Pancreas (tissue), 10 donors: ENCODE data around the gene OR56A4. TPM values are rescaled to one million over a fixed set of nuclear protein-coding genes. Genes with fewer than 3 reads are reported as not detected.
"Not testable (repeated sequence)": the region's sequence is repeated elsewhere in the genome, so short reads cannot be mapped to it uniquely, and the experiment has no call there.

Experiments used
- ATAC-seq, 4 donors: fragments of 200-7000 bp; cut with Tn5 transposase; one replicate each; pipeline versions ENCODE4 v1.8.0 to v1.9.1; 2020; ENCODE audit warnings: mild to moderate bottlenecking in 4 of 4, moderate library complexity in 4 of 4
- DNase-seq, 6 donors: peaks; one replicate each; pipeline ENCODE4 v3.0.0-alpha.2; 2020
- FAIRE-seq: peaks from 2 replicates; lab custom pipeline; 2012; peaks lifted over from hg19 to GRCh38; lab: Jason Lieb, UNC
- H3K27ac ChIP-seq, 4 donors: fragments of 200-600 bp; sonication (generic); 1 replicate in 3 of 4; 2 replicates in 1 of 4; pipeline versions ENCODE4 v1.5.0 to v1.8.0; 2020
- H3K27me3 ChIP-seq, 4 donors: fragments of 200-600 bp; one replicate each; pipeline ENCODE4 v1.8.0; 2021
- H3K36me3 ChIP-seq, 3 donors: fragments of 200-600 bp; sonication (generic) in 1 of 3; one replicate each; pipeline versions ENCODE4 v1.5.0 to v1.8.0; 2020 to 2021
- H3K4me1 ChIP-seq, 3 donors: fragments of 200-600 bp; one replicate each; pipeline ENCODE4 v1.8.0; 2021
- H3K4me3 ChIP-seq, 4 donors: fragments of 200-600 bp; sonication (generic) in 2 of 4; one replicate each; pipeline versions ENCODE4 v1.5.0 to v1.8.0; 2020 to 2021
- H3K9me3 ChIP-seq, 4 donors: fragments of 200-600 bp; one replicate each; pipeline ENCODE4 v1.8.0; 2021
- WGBS, 2 donors: extraction: QIAGEN DNeasy Blood & Tissue Kit; methylation state at CpG; one replicate each; pipeline ENCODE4 v1.1.7; 2013; 5-methylcytosine and 5-hydroxymethylcytosine counted together
- intact Hi-C, 3 donors: fragments of 100-400 bp; cut with DNase I; formaldehyde crosslinking; loops; one replicate each; pipeline versions ENCODE4 v1.11.1 to v1.14.2; 2022
- polyA plus RNA-seq, 2 donors: library from polyadenylated mRNA; stranded (reverse); fragments of 200-250 nt; gene quantifications; one replicate each; pipeline ENCODE4 v1.2.3, GENCODE V29; 2013
- total RNA-seq, 6 donors: library from RNA; stranded (reverse); fragmentation: NEBNext Ultra II Directional in 4 of 6; extraction: Animal tissue kit (Norgen Biotek cat#: 25700) in 4 of 6; gene quantifications; one replicate each; pipeline versions ENCODE4 v1.2.1 to v1.2.4, GENCODE V29; 2021 to 2023
- TF ChIP-seq, protein P1 (sequence below), 4 donors: fragments of 200-600 bp; sonication (generic) in 3 of 4; IDR thresholded peaks; one replicate each; pipeline versions ENCODE4 v1.5.0 to v1.8.0; 2021; ENCODE audit warnings: antibody characterized with exemption in 4 of 4
- donor health status: healthy with polysubstance abuse.
- donor health status: DM: no; HTN: no; CAD: no; lungs with moderate emphysema.
- donor health status: DM: no; HTN: no; CAD: no.
- donor health status: control.
- donor health status: control.
- donor health status: Bipolar disorder and iron deficiency.
- donor health status: DM: yes; HTN: yes; CAD: no.
- donor health status: DM: no; HTN: no; CAD: no.
- donor health status: DM: no; HTN: no; CAD: no.
- donor health status: DM: yes; HTN: yes; CAD: no.

The OR56A4 gene
- total and polyA plus RNA-seq, 8 donors: 0.06 TPM; not detected in 7

DNA sequence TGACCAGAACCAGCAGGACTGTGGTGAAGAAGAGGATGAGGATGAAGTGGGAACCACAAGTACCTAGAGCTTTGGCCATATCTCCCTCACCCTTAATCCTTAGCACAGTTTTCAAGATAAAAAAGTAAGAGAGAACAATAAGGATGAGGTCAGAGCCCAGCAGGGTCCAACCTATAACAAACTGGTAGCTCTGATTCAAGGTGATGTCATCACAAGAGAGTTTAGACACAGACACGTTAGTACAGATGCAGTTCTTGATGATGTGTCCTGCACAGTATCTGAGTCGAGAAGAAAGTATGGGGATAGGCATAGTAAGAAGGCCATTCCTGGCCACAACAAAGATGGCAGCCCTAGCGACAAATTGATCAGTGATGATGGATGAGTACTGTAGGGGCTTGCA lies 39.0 kb downstream of the OR56A4 start:
- 40 to 57% methylated on average over 3 of the region's 3 CpGs for whole genome bisulfite sequencing, 2 donors

DNA sequence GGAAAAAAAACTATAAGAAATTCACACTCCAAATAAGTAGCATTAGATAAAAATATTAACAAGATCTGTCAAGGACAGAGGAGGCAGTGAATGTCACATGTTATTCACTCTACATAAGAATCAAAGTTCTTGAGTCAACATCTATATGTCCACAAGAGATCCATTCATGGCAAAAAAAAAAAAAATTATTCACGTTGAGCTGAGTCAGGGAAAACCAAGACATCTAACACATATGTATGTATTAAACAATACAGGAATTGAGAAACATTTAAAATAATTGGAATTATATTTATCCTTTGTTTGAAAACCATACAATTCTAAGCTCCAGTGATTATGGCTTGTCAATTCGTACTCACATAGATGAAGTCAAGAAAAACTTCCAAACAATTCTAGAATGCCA lies 39.8 kb downstream of the OR56A4 start:
- TF ChIP-seq, protein P1, sequence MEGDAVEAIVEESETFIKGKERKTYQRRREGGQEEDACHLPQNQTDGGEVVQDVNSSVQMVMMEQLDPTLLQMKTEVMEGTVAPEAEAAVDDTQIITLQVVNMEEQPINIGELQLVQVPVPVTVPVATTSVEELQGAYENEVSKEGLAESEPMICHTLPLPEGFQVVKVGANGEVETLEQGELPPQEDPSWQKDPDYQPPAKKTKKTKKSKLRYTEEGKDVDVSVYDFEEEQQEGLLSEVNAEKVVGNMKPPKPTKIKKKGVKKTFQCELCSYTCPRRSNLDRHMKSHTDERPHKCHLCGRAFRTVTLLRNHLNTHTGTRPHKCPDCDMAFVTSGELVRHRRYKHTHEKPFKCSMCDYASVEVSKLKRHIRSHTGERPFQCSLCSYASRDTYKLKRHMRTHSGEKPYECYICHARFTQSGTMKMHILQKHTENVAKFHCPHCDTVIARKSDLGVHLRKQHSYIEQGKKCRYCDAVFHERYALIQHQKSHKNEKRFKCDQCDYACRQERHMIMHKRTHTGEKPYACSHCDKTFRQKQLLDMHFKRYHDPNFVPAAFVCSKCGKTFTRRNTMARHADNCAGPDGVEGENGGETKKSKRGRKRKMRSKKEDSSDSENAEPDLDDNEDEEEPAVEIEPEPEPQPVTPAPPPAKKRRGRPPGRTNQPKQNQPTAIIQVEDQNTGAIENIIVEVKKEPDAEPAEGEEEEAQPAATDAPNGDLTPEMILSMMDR (IDR thresholded peaks at IDR 0.05): no peak
- Histone ChIP-seq H3K9me3 (no peaks in the 10 kb centered on the region), H3K27me3 (no peaks in the 10 kb centered on the region), H3K4me1 (no peaks in the 10 kb centered on the region), H3K27ac (no peak overlapping the region), H3K36me3 (no peaks in the 10 kb centered on the region), H3K4me3 (no peak overlapping the region)
- WGBS, 2 donors: 40% methylated on average over 2 of the region's 2 CpGs
- intact Hi-C loops: no loop called here
- FAIRE-seq (no peak), ATAC-seq (no peak), DNase-seq (no peak)

More for the DNA sequence above, 39.0 kb downstream of the OR56A4 start:
- H3K36me3 ChIP-seq: no peaks in the 10 kb centered on the region
- FAIRE-seq (no peak), ATAC-seq (no peak), DNase-seq (no peak)
- TF ChIP-seq, protein P1 (IDR thresholded peaks at IDR 0.05): no peak
- no peaks in the 10 kb centered on the region for H3K9me3 ChIP-seq
- no peak overlapping the region for H3K4me3 ChIP-seq
- intact Hi-C loops: no loop called here
- no peaks in the 10 kb centered on the region for H3K4me1 ChIP-seq
- no peaks in the 10 kb centered on the region for H3K27me3 ChIP-seq
- H3K27ac ChIP-seq: no peak overlapping the region

DNA sequence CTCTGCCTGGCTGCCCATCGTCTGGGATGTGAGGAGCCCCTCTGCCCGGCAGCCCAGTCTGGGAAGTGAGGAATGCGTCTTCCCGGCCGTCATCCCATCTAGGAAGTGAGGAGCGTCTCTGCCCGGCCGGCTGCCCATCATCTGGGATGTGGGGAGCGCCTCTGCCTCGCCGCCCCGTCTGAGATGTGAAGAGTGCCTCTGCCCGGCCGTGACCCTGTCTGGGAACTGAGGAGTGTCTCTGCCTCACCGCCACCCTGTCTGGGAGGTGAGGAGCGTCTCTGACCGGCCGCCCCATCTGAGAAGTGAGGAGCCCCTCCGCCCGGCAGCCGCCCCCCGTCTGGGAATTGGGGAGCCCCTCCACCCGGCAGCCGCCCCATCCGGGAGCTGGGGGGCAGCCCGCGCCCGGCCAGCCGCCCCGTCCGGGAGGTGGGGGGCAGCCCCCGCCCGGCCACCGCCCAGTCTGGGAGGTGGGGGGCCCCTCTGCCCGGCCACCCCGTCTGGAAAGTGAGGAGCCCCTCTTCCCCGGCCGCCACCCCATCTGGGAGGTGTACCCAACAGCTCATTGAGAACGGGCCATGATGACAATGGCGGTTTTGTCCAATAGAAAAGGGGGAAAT lies 45.9 kb downstream of the OR56A4 start:
- H3K4me3 ChIP-seq, intact Hi-C loops, H3K36me3 ChIP-seq, H3K9me3 ChIP-seq, FAIRE-seq, ATAC-seq, H3K4me1 ChIP-seq, H3K27me3 ChIP-seq, H3K27ac ChIP-seq: not testable (repeated sequence)
- peak in 1 of 6 donors; percentile 32 for DNase-seq
- WGBS, 2 donors: 90 to 93% methylated on average over 30 to 40 of the region's 40 CpGs

DNA sequence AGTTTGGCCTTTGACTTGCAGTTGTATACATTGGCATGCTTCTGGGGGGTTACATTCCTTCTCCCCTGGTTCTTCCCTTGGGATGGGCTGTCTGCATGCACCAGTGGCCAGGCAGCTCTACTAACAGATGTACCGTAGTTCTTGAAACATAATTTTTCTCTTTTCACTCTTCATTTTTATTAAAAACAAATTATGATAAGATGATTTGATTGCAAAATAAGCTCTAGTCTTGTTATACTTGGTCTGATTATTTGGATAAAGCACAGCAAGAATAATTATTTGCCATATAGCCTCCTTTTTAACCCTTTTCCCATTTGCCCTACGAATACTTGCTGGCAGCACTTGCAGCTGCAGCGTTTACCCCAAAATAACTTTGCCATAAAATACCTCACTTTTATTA lies 51.2 kb downstream of the OR56A4 start:
- Histone ChIP-seq H3K9me3 (no peaks in the 10 kb centered on the region), H3K27ac (no peak overlapping the region), H3K4me3 (no peak overlapping the region), H3K36me3 (no peaks in the 10 kb centered on the region), H3K4me1 (no peaks in the 10 kb centered on the region), H3K27me3 (no peaks in the 10 kb centered on the region)
- ATAC-seq: no peak
- 73 to 76% methylated on average over 3 of the region's 3 CpGs for WGBS, 2 donors
- TF ChIP-seq, protein P1 (IDR thresholded peaks at IDR 0.05): no peak
- no peak for FAIRE-seq
- DNase-seq: no peak
- intact Hi-C loops: no loop called here

Other genes with a start within 250 kb of the OR56A4 start
- gene OR52N5, start 223.6 kb downstream of the OR56A4 start, total RNA-seq: under 1 TPM in 1 of 6 donors, not detected in 5; 0.12 TPM
- not detected for gene OR52N5, start 223.6 kb downstream of the OR56A4 start, polyA plus RNA-seq
- under 1 TPM in 1 of 6 donors, not detected in 5; 0.09 TPM for gene OR52N1, start 215.7 kb downstream of the OR56A4 start, total RNA-seq
- not detected for gene OR52N1, start 215.7 kb downstream of the OR56A4 start, polyA plus RNA-seq
- gene OR52N2, start 198.0 kb downstream of the OR56A4 start, total RNA-seq: under 1 TPM in 2 of 6 donors, not detected in 4; 0.19 to 0.31 TPM
- gene OR52N2, start 198.0 kb downstream of the OR56A4 start, polyA plus RNA-seq: not detected
- not detected for gene OR52E6, start 165.0 kb downstream of the OR56A4 start, total RNA-seq
- not detected for gene OR52E6, start 165.0 kb downstream of the OR56A4 start, polyA plus RNA-seq
- not detected for gene OR52E8, start 149.3 kb downstream of the OR56A4 start, total RNA-seq
- not detected for gene OR52E8, start 149.3 kb downstream of the OR56A4 start, polyA plus RNA-seq
- gene OR52E4, start 126.3 kb downstream of the OR56A4 start, total RNA-seq: not detected
- not detected for gene OR52E4, start 126.3 kb downstream of the OR56A4 start, polyA plus RNA-seq
- gene OR52E5, start 113.7 kb downstream of the OR56A4 start, total RNA-seq: not detected
- not detected for gene OR52E5, start 113.7 kb downstream of the OR56A4 start, polyA plus RNA-seq
- gene OR56A3, start 64.7 kb downstream of the OR56A4 start, total RNA-seq: not detected
- not detected for gene OR56A3, start 64.7 kb downstream of the OR56A4 start, polyA plus RNA-seq
- not detected for gene OR56A5, start 38.5 kb downstream of the OR56A4 start, total RNA-seq
- gene OR56A5, start 38.5 kb downstream of the OR56A4 start, polyA plus RNA-seq: not detected
- not detected for gene OR52L1, start 20.0 kb downstream of the OR56A4 start, total RNA-seq
- not detected for gene OR52L1, start 20.0 kb downstream of the OR56A4 start, polyA plus RNA-seq
- gene OR56A1, start 23.8 kb upstream of the OR56A4 start, total RNA-seq: not detected
- not detected for gene OR56A1, start 23.8 kb upstream of the OR56A4 start, polyA plus RNA-seq
- not detected for gene OR56B4, start 100.7 kb upstream of the OR56A4 start, total RNA-seq
- not detected for gene OR56B4, start 100.7 kb upstream of the OR56A4 start, polyA plus RNA-seq
- not detected for gene OR52B2, start 163.4 kb upstream of the OR56A4 start, total RNA-seq
- not detected for gene OR52B2, start 163.4 kb upstream of the OR56A4 start, polyA plus RNA-seq
- not detected for gene OR52W1, start 192.3 kb upstream of the OR56A4 start, total RNA-seq
- gene OR52W1, start 192.3 kb upstream of the OR56A4 start, polyA plus RNA-seq: not detected
- gene C11orf42, start 198.6 kb upstream of the OR56A4 start, total RNA-seq: not detected
- not detected for gene C11orf42, start 198.6 kb upstream of the OR56A4 start, polyA plus RNA-seq
- gene FHIP1B, start 227.7 kb upstream of the OR56A4 start, total RNA-seq: 10 to 100 TPM; 13.0 to 28.1 (median 18.4) TPM
- gene FHIP1B, start 227.7 kb upstream of the OR56A4 start, polyA plus RNA-seq: 10 to 100 TPM; 74.3 to 82.9 TPM
- gene CNGA4, start 232.1 kb upstream of the OR56A4 start, total RNA-seq: under 1 TPM; 0.12 to 0.28 (median 0.22) TPM
- gene CNGA4, start 232.1 kb upstream of the OR56A4 start, polyA plus RNA-seq: under 1 TPM; 0.14 to 0.46 TPM